Bronchial epithelial cell (primary cell): ENCODE results near the gene TSHB. TPM values are rescaled to one million over a fixed set of nuclear protein-coding genes. Genes with fewer than 3 reads are reported as not detected.

Source experiments
- DNase-seq: peaks from one replicate; pipeline ENCODE4 v3.0.0-alpha.2; 2010; ENCODE audit warnings: low read depth
- FAIRE-seq: peaks from 2 replicates; lab custom pipeline; 2011; peaks lifted over from hg19 to GRCh38; lab: Jason Lieb, UNC
- H3K27me3 ChIP-seq: 2 replicates; pipeline ENCODE4 v1.5.1; 2011; ENCODE audit warnings: low read length; ENCODE audit not compliant: control insufficient read depth, insufficient read depth
- H3K36me3 ChIP-seq: 2 replicates; pipeline ENCODE4 v1.5.1; 2011; ENCODE audit warnings: low read length; ENCODE audit not compliant: control insufficient read depth, insufficient read depth
- H3K4me3 ChIP-seq: 2 replicates; pipeline ENCODE4 v1.5.1; 2011; ENCODE audit warnings: mild to moderate bottlenecking, low read depth, low read length, control low read depth
- total RNA-seq: library from RNA; depleted of rRNA; stranded (reverse); fragments of >200 nt; gene quantifications from 2 replicates; pipeline ENCODE4 v1.2.1, GENCODE V29; 2014
- TF ChIP-seq, protein P1 (sequence below): IDR thresholded peaks from 2 replicates; pipeline ENCODE4 v1.5.1; 2011; ENCODE audit warnings: mild to moderate bottlenecking, moderate library complexity, low read length, control low read depth, inconsistent platforms; ENCODE audit not compliant: insufficient read depth, severe bottlenecking

Gene TSHB
- total RNA-seq, 1 donor from 2014 or later = not detected

DNA sequence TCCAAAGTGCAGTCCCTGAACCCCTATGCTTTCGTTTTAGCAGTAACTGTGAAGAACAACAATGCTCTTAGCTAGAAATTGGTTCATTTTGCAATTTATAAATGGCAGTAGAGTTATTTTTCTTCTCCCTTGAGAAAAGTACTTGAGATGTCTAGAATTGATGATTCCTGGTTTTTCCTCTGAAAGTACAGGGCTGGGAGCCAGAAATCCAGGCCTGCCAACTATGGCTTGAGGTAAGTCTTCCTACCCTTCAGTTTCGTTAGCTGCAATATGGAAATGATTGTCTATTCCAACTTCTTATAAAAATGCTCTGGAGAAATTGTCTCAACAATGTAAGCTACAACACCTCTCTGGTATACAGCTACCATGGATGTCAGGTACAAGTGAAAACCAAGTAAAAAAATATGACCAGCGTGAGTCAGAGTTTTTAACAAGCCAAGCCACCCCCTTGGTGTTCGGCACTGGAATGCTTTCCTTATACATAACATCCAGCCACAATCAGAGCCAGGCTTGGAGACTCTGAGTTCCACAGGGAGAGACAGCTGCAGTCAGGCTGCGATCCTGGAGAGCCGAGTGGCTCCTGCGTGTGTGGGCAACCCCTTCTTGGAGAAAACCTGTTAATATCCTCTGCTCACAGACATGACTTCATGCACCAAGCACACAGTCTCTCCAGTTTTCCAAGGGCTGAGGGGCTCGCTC, 37.7 kb downstream of the TSHB start:
- Histone ChIP-seq H3K4me3 (no peak overlapping the region), H3K27me3 (no peaks in the 10 kb centered on the region), H3K36me3 (no peaks in the 10 kb centered on the region)
- FAIRE-seq (no peak), DNase-seq (peak; percentile 68)
- TF ChIP-seq, protein P1, sequence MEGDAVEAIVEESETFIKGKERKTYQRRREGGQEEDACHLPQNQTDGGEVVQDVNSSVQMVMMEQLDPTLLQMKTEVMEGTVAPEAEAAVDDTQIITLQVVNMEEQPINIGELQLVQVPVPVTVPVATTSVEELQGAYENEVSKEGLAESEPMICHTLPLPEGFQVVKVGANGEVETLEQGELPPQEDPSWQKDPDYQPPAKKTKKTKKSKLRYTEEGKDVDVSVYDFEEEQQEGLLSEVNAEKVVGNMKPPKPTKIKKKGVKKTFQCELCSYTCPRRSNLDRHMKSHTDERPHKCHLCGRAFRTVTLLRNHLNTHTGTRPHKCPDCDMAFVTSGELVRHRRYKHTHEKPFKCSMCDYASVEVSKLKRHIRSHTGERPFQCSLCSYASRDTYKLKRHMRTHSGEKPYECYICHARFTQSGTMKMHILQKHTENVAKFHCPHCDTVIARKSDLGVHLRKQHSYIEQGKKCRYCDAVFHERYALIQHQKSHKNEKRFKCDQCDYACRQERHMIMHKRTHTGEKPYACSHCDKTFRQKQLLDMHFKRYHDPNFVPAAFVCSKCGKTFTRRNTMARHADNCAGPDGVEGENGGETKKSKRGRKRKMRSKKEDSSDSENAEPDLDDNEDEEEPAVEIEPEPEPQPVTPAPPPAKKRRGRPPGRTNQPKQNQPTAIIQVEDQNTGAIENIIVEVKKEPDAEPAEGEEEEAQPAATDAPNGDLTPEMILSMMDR = no peak

DNA sequence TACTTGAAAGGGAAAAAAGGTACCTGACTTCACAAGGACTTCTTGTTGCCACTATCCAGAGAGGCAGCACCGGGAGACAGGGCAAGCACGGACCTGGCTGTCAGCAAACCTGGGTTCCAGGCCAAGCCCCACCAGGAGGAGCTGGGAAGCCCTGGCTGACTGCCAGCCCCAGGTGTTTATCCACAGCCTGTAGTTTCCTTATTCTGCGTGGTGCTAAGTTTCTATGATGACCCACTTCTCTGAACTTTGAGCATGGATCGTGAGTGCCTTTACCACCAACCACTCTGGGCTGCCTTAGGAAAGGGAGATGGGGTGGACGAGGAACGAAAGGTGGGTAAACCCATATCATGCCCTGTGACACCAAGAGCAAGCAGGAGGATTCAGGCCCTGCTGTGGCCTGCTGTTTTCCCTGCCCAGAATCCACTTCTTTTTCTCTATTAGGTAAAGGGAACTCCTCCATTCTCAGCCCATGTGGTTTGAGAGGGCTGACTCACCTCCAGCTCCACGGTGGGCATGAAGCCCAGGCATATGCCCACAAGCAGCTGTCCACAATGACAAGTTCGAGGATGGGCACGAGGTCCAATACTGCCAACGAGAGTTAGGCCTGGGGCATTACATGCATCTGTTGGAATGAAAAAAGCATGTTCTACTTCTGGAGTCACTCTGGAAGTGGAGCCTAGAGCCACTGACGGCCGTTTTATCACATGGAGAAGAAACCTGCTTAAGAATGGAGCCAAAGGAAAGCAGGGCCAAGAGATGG, 39.4 kb downstream of the TSHB start:
- peak; percentile 77 for FAIRE-seq
- H3K4me3 ChIP-seq = no peak overlapping the region
- peak; percentile 84 for DNase-seq

DNA sequence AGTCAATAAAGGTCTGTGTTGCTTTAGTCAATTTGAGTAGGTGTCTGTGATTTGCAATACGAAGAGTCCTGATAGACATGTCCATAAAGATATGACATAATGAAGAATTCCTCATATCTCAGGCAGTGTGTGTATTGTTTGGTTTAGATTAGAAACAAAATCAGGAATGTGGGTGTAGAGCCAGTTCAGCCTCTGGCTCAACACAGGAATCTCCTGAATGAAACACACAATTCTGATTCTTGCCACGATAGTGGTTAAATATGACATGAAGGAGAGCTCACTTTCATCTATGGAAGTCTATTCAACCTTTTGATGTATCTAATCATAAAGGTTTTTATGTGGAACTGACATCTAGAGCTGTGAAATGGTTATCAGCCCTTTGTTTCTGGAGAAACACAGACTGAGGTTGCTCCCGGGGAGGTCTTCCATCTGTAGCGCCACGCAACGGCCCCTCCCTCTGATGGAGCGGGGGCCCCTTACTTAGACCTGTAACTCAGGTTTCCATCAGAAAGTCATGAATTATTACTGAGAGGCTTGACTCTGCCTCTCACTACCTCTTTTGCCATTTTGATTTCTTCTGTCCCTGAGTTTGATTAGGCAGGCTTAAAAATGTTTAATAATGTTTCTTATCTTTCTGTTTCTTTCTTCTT, 40.2 kb downstream of the TSHB start:
- no peaks in the 10 kb centered on the region for H3K27me3 ChIP-seq
- no peaks in the 10 kb centered on the region for H3K36me3 ChIP-seq
- FAIRE-seq (no peak), DNase-seq (peak; percentile 77)
- TF ChIP-seq, protein P1 = no peak
- no peak overlapping the region for H3K4me3 ChIP-seq

More for the DNA sequence above, 39.4 kb downstream of the TSHB start:
- Histone ChIP-seq H3K36me3 (no peaks in the 10 kb centered on the region), H3K27me3 (no peaks in the 10 kb centered on the region)
- TF ChIP-seq, protein P1 = peak; percentile 7

DNA sequence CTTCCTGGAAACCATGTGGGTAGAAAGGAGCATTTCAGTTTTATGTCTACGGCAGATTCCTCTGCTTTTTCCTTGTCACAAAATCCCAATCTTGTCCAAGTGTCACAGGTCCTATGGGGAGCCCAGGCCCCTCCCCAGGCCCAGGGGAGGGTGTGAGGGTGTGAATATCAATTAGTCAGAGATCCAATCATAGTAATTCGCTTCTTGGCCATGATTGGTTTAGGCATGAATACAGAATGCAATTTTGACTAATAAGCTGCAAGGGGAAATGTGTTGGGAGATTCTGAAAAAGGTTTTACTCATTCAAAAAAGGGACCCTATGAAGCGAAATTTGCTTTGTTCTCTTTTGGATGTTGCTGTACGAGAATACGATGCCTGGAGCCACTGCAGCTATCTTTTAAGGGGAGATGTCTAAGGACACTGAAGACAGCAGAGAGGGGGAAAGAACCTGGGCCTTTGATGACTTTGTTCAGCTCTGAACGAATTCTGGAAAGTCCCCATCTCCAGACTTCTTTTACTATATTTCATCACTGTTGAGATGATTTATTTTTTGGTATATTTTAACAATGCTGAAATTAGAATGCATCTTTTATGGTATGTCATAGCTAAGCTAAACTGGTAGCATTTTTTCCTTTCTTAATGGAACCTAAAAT, 41.5 kb downstream of the TSHB start:
- DNase-seq (no peak), FAIRE-seq (no peak)
- TF ChIP-seq, protein P1 = no peak
- Histone ChIP-seq H3K27me3 (no peaks in the 10 kb centered on the region), H3K4me3 (no peak overlapping the region), H3K36me3 (no peaks in the 10 kb centered on the region)

DNA sequence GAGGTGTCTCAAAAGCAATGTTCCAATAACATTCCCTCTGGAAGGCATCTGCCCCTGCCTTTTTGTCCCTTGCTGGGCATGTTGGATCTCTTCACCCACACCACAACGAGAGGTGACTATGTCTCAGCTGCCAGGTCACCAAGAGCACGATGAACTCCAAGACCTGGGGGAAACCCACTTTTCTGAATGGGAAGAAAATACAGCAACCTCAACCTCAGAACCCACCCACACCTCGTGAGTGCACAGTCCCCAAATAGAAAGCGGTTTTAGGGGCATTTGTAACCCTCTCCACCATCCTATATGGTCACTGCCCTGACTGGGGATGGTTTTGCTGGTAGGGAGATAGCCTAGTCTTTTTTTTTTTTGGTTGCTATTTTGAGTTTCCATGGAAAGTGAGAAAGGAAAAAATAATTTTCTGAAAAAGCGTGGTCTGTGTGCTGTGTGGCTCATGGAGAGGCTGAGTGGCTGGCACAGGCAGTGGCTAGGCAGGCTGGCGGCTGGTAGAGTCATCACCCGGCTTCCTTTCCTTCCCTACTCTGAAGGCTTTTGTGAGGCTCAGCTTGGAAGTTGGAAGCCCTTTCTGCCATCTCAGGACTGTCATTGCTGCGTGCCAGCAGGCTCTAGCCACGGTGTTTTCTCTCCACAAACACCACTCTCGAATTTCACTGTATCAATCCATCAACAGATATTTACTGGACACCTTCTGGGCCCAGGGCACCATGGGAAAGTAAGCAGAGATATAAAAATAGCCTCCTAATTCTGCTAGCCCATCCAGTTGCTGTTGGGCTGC, 43.9 kb downstream of the TSHB start:
- H3K27me3 ChIP-seq = no peaks in the 10 kb centered on the region
- H3K4me3 ChIP-seq = no peak overlapping the region
- FAIRE-seq (no peak), DNase-seq (no peak)
- TF ChIP-seq, protein P1 = no peak
- no peaks in the 10 kb centered on the region for H3K36me3 ChIP-seq
